HG02870 (cell line): ENCODE data around the gene OR6Y1.

Source experiments
- ATAC-seq: cut with Tn5 transposase; IDR thresholded peaks from one replicate; pipeline ENCODE4 v1.9.1; 2021; ENCODE audit warnings: mild to moderate bottlenecking, moderate library complexity; ENCODE audit not compliant: unreplicated experiment

The OR6Y1 gene

GRCh38 chr1:158554352-158554751 is at the start of gene OR6Y1:
Gene OR6Y1 (minus strand): TSS chr1:158554405. CDS start chr1:158548105, 6,300 bp downstream.
- ATAC-seq: no peak

- no peak for ATAC-seq
Measured at GRCh38 chr1:158600735-158601134, 46.5 kb upstream of the OR6Y1 start.

- no peak for ATAC-seq
Measured at GRCh38 chr1:158586942-158587341, 32.7 kb upstream of the OR6Y1 start.

- no peak for ATAC-seq
Measured at GRCh38 chr1:158583962-158584361, 29.8 kb upstream of the OR6Y1 start.

- ATAC-seq: no peak
Measured at GRCh38 chr1:158579733-158580132, 25.5 kb upstream of the OR6Y1 start, which contains the start of gene OR10X1. Gene OR10X1 (minus strand): TSS chr1:158579899. CDS start chr1:158579899, 0 bp downstream.

GRCh38 chr1:158577561-158577960 is 23.4 kb upstream of the OR6Y1 start:
- no peak for ATAC-seq

GRCh38 chr1:158572226-158572625 is 18.0 kb upstream of the OR6Y1 start:
- no peak for ATAC-seq

- ATAC-seq: no peak
Measured at GRCh38 chr1:158570480-158570879, 16.3 kb upstream of the OR6Y1 start, which contains the start of gene OR6P1. Gene OR6P1 (minus strand): TSS chr1:158570580. CDS start chr1:158563604, 6,976 bp downstream.

GRCh38 chr1:158564608-158565007 is 10.4 kb upstream of the OR6Y1 start:
- no peak for ATAC-seq

- no peak for ATAC-seq
Measured at GRCh38 chr1:158563853-158564252, 9.6 kb upstream of the OR6Y1 start.

GRCh38 chr1:158559696-158560095 is 5.5 kb upstream of the OR6Y1 start:
- ATAC-seq: no peak

- no peak for ATAC-seq
Measured at GRCh38 chr1:158552296-158552695, 1.9 kb downstream of the OR6Y1 start.

- ATAC-seq: no peak
Measured at GRCh38 chr1:158547533-158547932, 6.7 kb downstream of the OR6Y1 start.

GRCh38 chr1:158537609-158538008 is 16.6 kb downstream of the OR6Y1 start:
- no peak for ATAC-seq

GRCh38 chr1:158534496-158534895 is 19.7 kb downstream of the OR6Y1 start:
- no peak for ATAC-seq

GRCh38 chr1:158527190-158527815 is 26.9 kb downstream of the OR6Y1 start:
- no peak for ATAC-seq

- no peak for ATAC-seq
Measured at GRCh38 chr1:158521666-158522058, 32.5 kb downstream of the OR6Y1 start.

- no peak for ATAC-seq
Measured at GRCh38 chr1:158520955-158521665, 33.1 kb downstream of the OR6Y1 start.

- ATAC-seq: no peak
Measured at GRCh38 chr1:158520021-158520420, 34.2 kb downstream of the OR6Y1 start.

GRCh38 chr1:158516966-158517365 is 37.2 kb downstream of the OR6Y1 start:
- no peak for ATAC-seq

- ATAC-seq: no peak
Measured at GRCh38 chr1:158509471-158510156, 44.6 kb downstream of the OR6Y1 start.

GRCh38 chr1:158507511-158507910 is 46.7 kb downstream of the OR6Y1 start:
- ATAC-seq: no peak
